ENCODE results near the gene LITAF.
A peak's percentile ranks its signal among the peaks of the same experiment; 100 is the strongest.

The LITAF gene

DNA sequence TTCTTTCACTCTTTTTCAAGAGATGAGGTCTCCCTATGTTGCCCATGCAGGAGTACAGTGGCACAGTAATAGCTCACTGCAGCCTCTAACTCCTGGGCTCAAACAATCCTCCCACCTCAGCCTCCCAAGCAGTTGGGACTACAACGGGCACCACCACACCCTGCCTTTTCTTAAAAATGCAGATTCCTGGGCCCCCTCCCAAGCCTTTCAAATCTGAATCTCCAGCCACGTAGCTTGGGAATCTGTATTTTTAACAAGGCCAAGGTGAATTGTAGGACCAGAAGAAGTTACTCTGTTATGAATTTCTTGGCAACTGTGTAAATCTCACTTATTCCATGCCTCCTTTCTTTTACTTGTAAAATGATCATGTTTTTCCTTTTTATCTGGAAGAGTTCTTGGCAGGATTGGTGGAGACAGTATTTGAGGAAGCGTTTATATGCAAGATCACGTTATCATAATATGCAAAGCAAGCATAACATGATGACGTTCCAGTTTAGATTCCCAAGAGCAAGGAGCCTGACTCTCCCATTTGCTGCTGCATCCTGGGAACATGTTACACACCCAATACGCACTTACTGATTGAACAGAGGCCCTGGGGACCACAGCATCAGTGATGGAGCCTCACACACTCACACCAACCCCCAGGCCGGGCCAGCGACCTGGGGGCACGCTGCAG, 44.5 kb downstream of the LITAF start:
- DNase-seq (ENCODE audit: low read depth): no peak
- H3K4me1 ChIP-seq (ENCODE audit: control insufficient read depth, insufficient read depth, low read length): no peaks in the 10 kb centered on the region

DNA sequence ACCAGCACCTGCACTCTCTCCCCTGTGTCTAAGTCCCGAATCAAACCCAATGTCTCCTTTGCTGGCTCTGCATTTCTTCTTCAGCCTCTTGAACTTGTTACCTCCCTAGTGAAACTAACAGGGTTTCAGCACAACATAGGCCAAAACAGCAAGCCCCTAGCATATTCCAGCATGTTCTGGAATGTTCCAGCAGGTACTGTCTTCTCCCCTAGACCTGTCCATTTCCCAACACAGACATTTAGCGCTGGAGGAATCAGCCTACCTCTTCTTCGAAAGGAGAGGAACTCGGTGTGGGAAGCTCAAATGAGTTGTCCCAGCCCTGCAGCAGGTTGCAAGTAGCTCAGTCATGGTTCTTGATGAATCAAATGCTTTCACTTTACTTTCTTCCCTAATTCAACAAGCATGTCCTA, 47.1 kb downstream of the LITAF start:
- H3K4me3 ChIP-seq (ENCODE audit: low read length): no peak overlapping the region
- peaks cover 2% of the 10 kb centered on the region for H3K4me1 ChIP-seq (ENCODE audit: control insufficient read depth, insufficient read depth, low read length)
- H3K9ac ChIP-seq (ENCODE audit: low read length): no peak overlapping the region
- DNase-seq (ENCODE audit: low read depth): no peak
- H3K36me3 ChIP-seq (ENCODE audit: control insufficient read depth, insufficient read depth, low read length, severe bottlenecking): no peaks in the 10 kb centered on the region
- H3K27me3 ChIP-seq (replicated peaks; ENCODE audit: control insufficient read depth, insufficient read depth, low read length): peaks cover 6% of the 10 kb centered on the region
- no peaks in the 10 kb centered on the region for H3K9me3 ChIP-seq (ENCODE audit: control insufficient read depth, low read length)

More for the DNA sequence above, 44.5 kb downstream of the LITAF start:
- Histone ChIP-seq H3K36me3 (ENCODE audit: control insufficient read depth, insufficient read depth, low read length, severe bottlenecking) (no peaks in the 10 kb centered on the region), H3K27me3 (replicated peaks; ENCODE audit: control insufficient read depth, insufficient read depth, low read length) (peaks cover 6% of the 10 kb centered on the region), H3K4me3 (ENCODE audit: low read length) (no peak overlapping the region), H3K9ac (ENCODE audit: low read length) (no peak overlapping the region), H3K9me3 (ENCODE audit: control insufficient read depth, low read length) (no peaks in the 10 kb centered on the region)

- no peak for DNase-seq (ENCODE audit: low read depth)
- Histone ChIP-seq H3K4me1 (ENCODE audit: control insufficient read depth, insufficient read depth, low read length) (peaks cover 8% of the 10 kb centered on the region), H3K27me3 (replicated peaks; ENCODE audit: control insufficient read depth, insufficient read depth, low read length) (peaks cover 6% of the 10 kb centered on the region), H3K9ac (ENCODE audit: low read length) (no peak overlapping the region), H3K9me3 (ENCODE audit: control insufficient read depth, low read length) (no peaks in the 10 kb centered on the region), H3K4me3 (ENCODE audit: low read length) (no peak overlapping the region), H3K36me3 (ENCODE audit: control insufficient read depth, insufficient read depth, low read length, severe bottlenecking) (no peaks in the 10 kb centered on the region)
Measured at GRCh38 chr16:11538880-11539279, 47.8 kb downstream of the LITAF start.

DNA sequence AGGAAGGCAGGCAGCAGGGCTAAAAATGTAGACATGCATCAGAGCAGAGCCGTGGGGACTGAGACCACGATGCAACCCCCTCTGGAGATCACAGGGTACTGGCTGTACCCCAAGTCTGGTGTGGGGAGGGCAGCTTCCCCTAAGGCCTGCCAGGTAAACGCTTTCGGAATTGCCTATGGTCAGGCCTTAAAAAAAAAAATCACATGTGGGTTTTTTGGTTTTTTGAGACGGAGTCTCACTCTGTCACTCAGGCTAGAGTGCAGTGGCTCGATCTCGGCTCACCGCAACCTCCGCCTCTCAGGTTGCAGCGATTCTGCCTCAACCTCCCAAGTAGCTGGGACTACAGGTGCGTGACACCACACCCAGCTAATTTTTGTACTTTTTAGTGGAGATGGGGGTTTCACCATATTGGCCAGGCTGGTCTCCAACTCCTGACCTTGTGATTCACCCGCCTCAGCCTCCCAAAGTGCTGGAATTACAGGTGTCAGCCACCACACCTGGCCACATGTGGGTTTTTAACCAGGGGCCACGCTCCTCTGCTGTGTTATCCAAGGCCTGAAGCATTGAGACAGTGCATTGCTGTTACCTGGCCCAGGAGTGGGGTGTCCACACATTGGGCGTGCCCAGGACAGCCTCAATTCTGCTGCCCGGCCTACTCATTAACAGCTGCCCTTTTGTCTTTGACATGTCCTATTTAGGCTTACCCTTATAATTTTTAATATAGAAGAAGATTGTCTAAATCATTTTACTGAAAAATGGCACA, 50.4 kb downstream of the LITAF start:
- H3K27me3 ChIP-seq (replicated peaks; ENCODE audit: control insufficient read depth, insufficient read depth, low read length): peaks cover 6% of the 10 kb centered on the region
- peaks cover 12% of the 10 kb centered on the region for H3K4me1 ChIP-seq (ENCODE audit: control insufficient read depth, insufficient read depth, low read length)
- H3K9ac ChIP-seq (ENCODE audit: low read length): no peak overlapping the region
- no peaks in the 10 kb centered on the region for H3K36me3 ChIP-seq (ENCODE audit: control insufficient read depth, insufficient read depth, low read length, severe bottlenecking)
- H3K9me3 ChIP-seq (ENCODE audit: control insufficient read depth, low read length): no peaks in the 10 kb centered on the region
- H3K4me3 ChIP-seq (ENCODE audit: low read length): no peak overlapping the region
- no peak for DNase-seq (ENCODE audit: low read depth)

DNA sequence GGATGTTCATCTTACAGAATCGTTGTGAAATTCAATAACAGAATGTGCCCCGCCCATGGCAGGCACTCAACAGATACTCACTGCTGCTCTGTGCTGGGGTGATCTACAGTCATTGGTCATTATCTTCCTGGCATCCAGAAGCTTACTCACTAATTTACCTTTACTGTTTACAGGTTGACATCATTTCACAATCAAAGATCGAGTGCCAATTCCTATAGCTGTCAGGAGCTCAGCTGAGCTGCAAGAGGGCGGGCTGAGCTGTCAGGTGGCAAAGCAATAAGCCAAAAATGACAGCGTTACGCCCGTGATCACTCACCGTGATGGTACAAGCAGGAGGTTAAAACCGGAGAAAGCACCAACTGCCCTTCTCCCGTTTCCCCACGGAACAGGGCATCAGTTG, 51.2 kb downstream of the LITAF start:
- Histone ChIP-seq H3K27me3 (replicated peaks; ENCODE audit: control insufficient read depth, insufficient read depth, low read length) (peaks cover 6% of the 10 kb centered on the region), H3K4me1 (ENCODE audit: control insufficient read depth, insufficient read depth, low read length) (peaks cover 12% of the 10 kb centered on the region), H3K9me3 (ENCODE audit: control insufficient read depth, low read length) (no peaks in the 10 kb centered on the region), H3K36me3 (ENCODE audit: control insufficient read depth, insufficient read depth, low read length, severe bottlenecking) (no peaks in the 10 kb centered on the region), H3K4me3 (ENCODE audit: low read length) (no peak overlapping the region), H3K9ac (ENCODE audit: low read length) (no peak overlapping the region)
- no peak for DNase-seq (ENCODE audit: low read depth)

GRCh38 chr16:11534262-11534661, 52.5 kb downstream of the LITAF start:
- Histone ChIP-seq H3K27me3 (replicated peaks; ENCODE audit: control insufficient read depth, insufficient read depth, low read length) (peaks cover 4% of the 10 kb centered on the region), H3K4me1 (ENCODE audit: control insufficient read depth, insufficient read depth, low read length) (peaks cover 12% of the 10 kb centered on the region), H3K4me3 (ENCODE audit: low read length) (no peak overlapping the region), H3K9me3 (ENCODE audit: control insufficient read depth, low read length) (no peaks in the 10 kb centered on the region), H3K36me3 (ENCODE audit: control insufficient read depth, insufficient read depth, low read length, severe bottlenecking) (no peaks in the 10 kb centered on the region), H3K9ac (ENCODE audit: low read length) (no peak overlapping the region)
- DNase-seq (ENCODE audit: low read depth): peak; percentile 15

DNA sequence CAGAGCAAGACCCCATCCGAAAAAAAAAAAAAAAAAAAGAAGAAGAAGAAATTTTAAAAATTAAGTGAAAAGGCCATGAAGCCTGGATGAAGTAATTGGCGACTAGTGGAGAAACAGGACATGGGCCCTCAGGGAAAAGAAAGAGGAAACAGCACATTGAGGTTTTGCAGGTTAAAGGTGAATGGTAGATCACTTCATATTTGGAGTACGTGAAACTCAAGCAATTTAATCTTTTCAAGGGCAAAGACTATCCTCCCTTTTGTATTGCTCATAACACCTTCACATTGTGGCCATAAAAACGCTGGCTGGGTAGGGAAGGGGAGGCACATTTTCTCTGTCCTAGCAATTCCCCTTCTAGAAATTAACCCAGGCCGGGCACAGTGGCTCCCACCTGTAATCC, 53.1 kb downstream of the LITAF start:
- Histone ChIP-seq H3K4me3 (ENCODE audit: low read length) (no peak overlapping the region), H3K9ac (ENCODE audit: low read length) (no peak overlapping the region), H3K27me3 (replicated peaks; ENCODE audit: control insufficient read depth, insufficient read depth, low read length) (no peaks in the 10 kb centered on the region), H3K36me3 (ENCODE audit: control insufficient read depth, insufficient read depth, low read length, severe bottlenecking) (no peaks in the 10 kb centered on the region), H3K4me1 (ENCODE audit: control insufficient read depth, insufficient read depth, low read length) (peaks cover 12% of the 10 kb centered on the region), H3K9me3 (ENCODE audit: control insufficient read depth, low read length) (no peaks in the 10 kb centered on the region)
- DNase-seq (ENCODE audit: low read depth): no peak

DNA sequence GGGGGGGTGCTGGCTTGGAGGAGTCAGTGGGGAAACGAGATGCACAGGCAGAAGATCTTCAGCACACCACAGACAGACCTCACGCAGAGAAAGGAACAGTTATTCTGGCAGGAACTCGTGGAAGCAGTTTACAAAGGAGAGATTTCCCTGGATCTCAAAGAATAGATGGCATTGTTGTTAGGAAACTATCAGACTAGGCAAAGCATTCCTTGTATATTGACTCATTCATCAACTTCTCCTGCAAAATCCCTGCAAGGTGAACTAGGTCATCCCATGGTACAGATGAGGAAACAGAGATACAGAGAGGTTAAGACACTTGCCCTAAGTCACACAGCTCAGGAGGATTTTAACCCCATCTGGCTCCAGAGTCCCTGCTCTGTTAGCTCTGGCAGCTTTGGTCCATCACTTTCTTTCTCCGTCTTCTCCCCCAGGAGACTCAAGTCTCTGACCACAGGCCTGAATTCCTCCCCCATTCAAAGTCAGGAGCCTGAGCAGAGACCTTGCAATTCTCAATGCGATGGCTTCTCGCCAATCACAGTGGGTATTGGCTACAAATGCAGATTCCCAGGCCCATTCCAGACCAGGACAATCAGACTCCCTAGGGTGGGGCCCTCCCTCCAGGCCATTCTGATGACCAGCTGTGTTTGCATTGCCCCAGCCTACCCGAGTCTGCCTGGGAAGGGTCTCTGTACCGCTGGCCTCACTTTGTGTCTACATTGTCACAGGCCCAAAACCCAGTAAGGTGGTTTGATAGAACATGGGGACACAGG, 56.4 kb downstream of the LITAF start:
- H3K36me3 ChIP-seq (ENCODE audit: control insufficient read depth, insufficient read depth, low read length, severe bottlenecking): no peaks in the 10 kb centered on the region
- H3K9me3 ChIP-seq (ENCODE audit: control insufficient read depth, low read length): no peaks in the 10 kb centered on the region
- no peak overlapping the region for H3K9ac ChIP-seq (ENCODE audit: low read length)
- H3K4me1 ChIP-seq (ENCODE audit: control insufficient read depth, insufficient read depth, low read length): peaks cover 15% of the 10 kb centered on the region
- DNase-seq (ENCODE audit: low read depth): no peak
- H3K27me3 ChIP-seq (replicated peaks; ENCODE audit: control insufficient read depth, insufficient read depth, low read length): peaks cover 27% of the 10 kb centered on the region
- no peak overlapping the region for H3K4me3 ChIP-seq (ENCODE audit: low read length)

- no peak overlapping the region for H3K9ac ChIP-seq (ENCODE audit: low read length)
- H3K9me3 ChIP-seq (ENCODE audit: control insufficient read depth, low read length): no peaks in the 10 kb centered on the region
- H3K4me3 ChIP-seq (ENCODE audit: low read length): no peak overlapping the region
- H3K27me3 ChIP-seq (replicated peaks; ENCODE audit: control insufficient read depth, insufficient read depth, low read length): peaks cover 28% of the 10 kb centered on the region
- H3K4me1 ChIP-seq (ENCODE audit: control insufficient read depth, insufficient read depth, low read length): peaks cover 10% of the 10 kb centered on the region
- DNase-seq (ENCODE audit: low read depth): no peak
- no peaks in the 10 kb centered on the region for H3K36me3 ChIP-seq (ENCODE audit: control insufficient read depth, insufficient read depth, low read length, severe bottlenecking)
Measured at GRCh38 chr16:11529285-11529684, 57.4 kb downstream of the LITAF start.

DNA sequence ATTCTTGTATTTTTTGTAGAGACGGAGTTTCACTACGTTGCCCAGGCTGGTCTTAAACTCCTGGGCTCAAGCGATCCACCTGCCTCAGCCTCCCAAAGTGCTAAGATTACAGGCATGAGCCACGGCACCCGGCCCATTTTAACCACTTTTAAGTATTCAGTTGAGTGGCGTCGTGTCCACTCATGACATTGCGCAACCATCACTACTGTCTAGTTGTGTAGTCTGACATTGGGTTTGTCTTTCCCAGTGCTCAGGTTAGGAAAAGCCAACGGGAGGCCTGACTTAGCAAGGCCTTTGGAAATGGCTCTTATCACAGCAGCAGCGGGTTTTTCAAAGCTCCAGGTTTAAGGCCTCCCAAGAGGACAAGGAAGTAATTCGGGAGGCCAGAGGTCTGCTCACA, 58.7 kb downstream of the LITAF start:
- Histone ChIP-seq H3K9ac (ENCODE audit: low read length) (no peak overlapping the region), H3K36me3 (ENCODE audit: control insufficient read depth, insufficient read depth, low read length, severe bottlenecking) (no peaks in the 10 kb centered on the region), H3K9me3 (ENCODE audit: control insufficient read depth, low read length) (no peaks in the 10 kb centered on the region), H3K27me3 (replicated peaks; ENCODE audit: control insufficient read depth, insufficient read depth, low read length) (peaks cover 33% of the 10 kb centered on the region), H3K4me3 (ENCODE audit: low read length) (no peak overlapping the region), H3K4me1 (ENCODE audit: control insufficient read depth, insufficient read depth, low read length) (peaks cover 4% of the 10 kb centered on the region)
- DNase-seq (ENCODE audit: low read depth): no peak

- no peak overlapping the region for H3K9ac ChIP-seq (ENCODE audit: low read length)
- H3K36me3 ChIP-seq (ENCODE audit: control insufficient read depth, insufficient read depth, low read length, severe bottlenecking): no peaks in the 10 kb centered on the region
- peaks cover 2% of the 10 kb centered on the region for H3K9me3 ChIP-seq (ENCODE audit: control insufficient read depth, low read length)
- no peak for DNase-seq (ENCODE audit: low read depth)
- H3K4me1 ChIP-seq (ENCODE audit: control insufficient read depth, insufficient read depth, low read length): peaks cover 4% of the 10 kb centered on the region
- peaks cover 33% of the 10 kb centered on the region for H3K27me3 ChIP-seq (replicated peaks; ENCODE audit: control insufficient read depth, insufficient read depth, low read length)
- no peak overlapping the region for H3K4me3 ChIP-seq (ENCODE audit: low read length)
Measured at GRCh38 chr16:11526655-11527350, 59.9 kb downstream of the LITAF start.

All from adipocyte (in vitro differentiated cells).